CD8-positive, alpha-beta memory T cell (primary cell): ENCODE data around the gene MYO7B. TPM values are rescaled to one million over a fixed set of nuclear protein-coding genes. Genes with fewer than 3 reads are reported as not detected.

Experiments
- CTCF ChIA-PET: fragments of 350-600 bp; sonication (Branson Sonifier 250); formaldehyde crosslinking; loops from one replicate; lab custom pipeline; 2021; ENCODE audit warnings: antibody characterized with exemption; lab: Charles Lee
- POLR2A ChIA-PET: fragments of 350-600 bp; sonication (Branson Sonifier 250); formaldehyde crosslinking; loops from one replicate; lab custom pipeline; 2021; ENCODE audit warnings: antibody characterized with exemption; lab: Charles Lee
- DNase-seq, 5 donors: peaks; one replicate each; pipeline versions ENCODE4 v3.0.0 to v3.0.0-alpha.2; 2020 to 2022; ENCODE audit warnings: mixed read lengths in 1 of 5
- H3K27ac ChIP-seq: one replicate; pipeline ENCODE4 v1.7.0; 2013; ENCODE audit warnings: low read depth, mild to moderate bottlenecking, low read length, moderate library complexity
- H3K27me3 ChIP-seq: 2 replicates; pipeline ENCODE4 v1.7.0; 2013; ENCODE audit warnings: low read length, mild to moderate bottlenecking; ENCODE audit not compliant: insufficient read depth, poor library complexity, severe bottlenecking
- H3K36me3 ChIP-seq: 2 replicates; pipeline ENCODE4 v1.7.0; 2013; ENCODE audit warnings: mild to moderate bottlenecking, low read length, moderate library complexity; ENCODE audit not compliant: insufficient read depth
- H3K4me1 ChIP-seq: 2 replicates; pipeline ENCODE4 v1.7.0; 2013; ENCODE audit warnings: mild to moderate bottlenecking, low read length, moderate library complexity; ENCODE audit not compliant: insufficient read depth
- H3K4me3 ChIP-seq: 2 replicates; pipeline ENCODE4 v1.7.0; 2013; ENCODE audit warnings: mild to moderate bottlenecking, low read length
- H3K9me3 ChIP-seq: 2 replicates; pipeline ENCODE4 v1.7.0; 2013; ENCODE audit warnings: mild to moderate bottlenecking, low read length
- H3K27ac Mint-ChIP-seq, 8 donors: one replicate each; pipeline ENCODE4 v1.8.0; 2020 to 2021; ENCODE audit warnings: mixed read lengths in 8 of 8, mild to moderate bottlenecking in 6 of 8, inconsistent platforms in 3 of 8, moderate library complexity in 3 of 8
- H3K27me3 Mint-ChIP-seq, 2 donors: one replicate each; pipeline ENCODE4 v1.8.0; 2020 to 2021; ENCODE audit warnings: mixed read lengths in 2 of 2, mild to moderate bottlenecking in 1 of 2, moderate library complexity in 1 of 2
- H3K36me3 Mint-ChIP-seq, 3 donors: one replicate each; pipeline ENCODE4 v1.8.0; 2020 to 2021; ENCODE audit warnings: mixed read lengths in 3 of 3, inconsistent platforms in 1 of 3, mild to moderate bottlenecking in 1 of 3
- H3K4me1 Mint-ChIP-seq, 3 donors: one replicate each; pipeline ENCODE4 v1.8.0; 2020 to 2021; ENCODE audit warnings: mixed read lengths in 3 of 3, inconsistent platforms in 1 of 3, mild to moderate bottlenecking in 1 of 3
- H3K4me3 Mint-ChIP-seq, 7 donors: one replicate each; pipeline ENCODE4 v1.8.0; 2020 to 2021; ENCODE audit warnings: mixed read lengths in 7 of 7, mild to moderate bottlenecking in 6 of 7, moderate library complexity in 4 of 7, inconsistent platforms in 2 of 7
- H3K9me3 Mint-ChIP-seq, 5 donors: one replicate each; pipeline ENCODE4 v1.8.0; 2020 to 2022; ENCODE audit warnings: mixed read lengths in 5 of 5, mild to moderate bottlenecking in 3 of 5, moderate library complexity in 2 of 5, inconsistent platforms in 1 of 5
- polyA plus RNA-seq: library from polyadenylated mRNA; unstranded; fragments of 300-500 nt; fragmentation: Illumina TruSeq; gene quantifications from one replicate; pipeline ENCODE4 v1.2.3, GENCODE V29; 2021
- total RNA-seq, 2 experiments: library from RNA; stranded (reverse); gene quantifications; one replicate each; pipeline ENCODE4 v1.2.3, GENCODE V29; 2021

The MYO7B gene
- total and polyA plus RNA-seq, 3 experiments from 2014 or later, result not detected

- no peak for DNase-seq
- Histone ChIP-seq H3K4me3 (no peak overlapping the region), H3K27me3 (peaks cover 3% of the 10 kb centered on the region), H3K9me3 (no peaks in the 10 kb centered on the region), H3K36me3 (no peaks in the 10 kb centered on the region), H3K27ac (no peak overlapping the region), H3K4me1 (peaks cover 7% of the 10 kb centered on the region)
- peak overlapping the region in 1 of 8 donors; percentile 14 for H3K27ac Mint-ChIP-seq
- H3K9me3 Mint-ChIP-seq, result no peaks in the 10 kb centered on the region
- H3K4me3 Mint-ChIP-seq, result no peak overlapping the region
- H3K27me3 Mint-ChIP-seq, result peaks cover 0 to 3% of the 10 kb centered on the region in 2 donors
- no peaks in the 10 kb centered on the region for H3K36me3 Mint-ChIP-seq
- CTCF ChIA-PET, result no interaction called here
- POLR2A ChIA-PET, result no interaction called here
- H3K4me1 Mint-ChIP-seq, result peaks cover 0 to 5% (median 3%) of the 10 kb centered on the region in 3 donors
Measured at GRCh38 chr2:127573298-127573697, 37.8 kb downstream of the MYO7B start.

- Mint-ChIP-seq H3K9me3 (no peaks in the 10 kb centered on the region), H3K27me3 (peaks cover 0 to 2% of the 10 kb centered on the region in 2 donors), H3K27ac (no peak overlapping the region), H3K4me1 (peaks cover 0 to 5% (median 3%) of the 10 kb centered on the region in 3 donors), H3K4me3 (no peak overlapping the region), H3K36me3 (no peaks in the 10 kb centered on the region)
- ChIA-PET POLR2A (no interaction called here), CTCF (no interaction called here)
- Histone ChIP-seq H3K4me1 (peaks cover 7% of the 10 kb centered on the region), H3K9me3 (no peaks in the 10 kb centered on the region), H3K27me3 (peaks cover 3% of the 10 kb centered on the region), H3K4me3 (no peak overlapping the region), H3K27ac (no peak overlapping the region), H3K36me3 (no peaks in the 10 kb centered on the region)
- no peak for DNase-seq
Measured at GRCh38 chr2:127573771-127574170, 38.3 kb downstream of the MYO7B start.

GRCh38 chr2:127574656-127575055 lies 39.2 kb downstream of the MYO7B start:
- Mint-ChIP-seq H3K4me1 (peaks cover 0 to 5% (median 3%) of the 10 kb centered on the region in 3 donors), H3K27ac (peak overlapping the region in 1 of 8 donors; percentile 4), H3K9me3 (no peaks in the 10 kb centered on the region), H3K4me3 (no peak overlapping the region), H3K27me3 (peaks cover 0 to 2% of the 10 kb centered on the region in 2 donors), H3K36me3 (no peaks in the 10 kb centered on the region)
- no peak for DNase-seq
- Histone ChIP-seq H3K4me3 (no peak overlapping the region), H3K9me3 (no peaks in the 10 kb centered on the region), H3K36me3 (no peaks in the 10 kb centered on the region), H3K27ac (no peak overlapping the region), H3K27me3 (peaks cover 3% of the 10 kb centered on the region), H3K4me1 (peaks cover 7% of the 10 kb centered on the region)
- POLR2A ChIA-PET, result no interaction called here
- CTCF ChIA-PET, result interaction anchor here (1.1 kb wide), 1 partner anchor 75 kb away, joined by 3 read pairs; no protein-coding TSS in a partner anchor

GRCh38 chr2:127575185-127575765 lies 39.8 kb downstream of the MYO7B start:
- no peak overlapping the region for H3K27ac ChIP-seq
- no peak for DNase-seq
- Mint-ChIP-seq H3K4me1 (peaks cover 0 to 5% (median 3%) of the 10 kb centered on the region in 3 donors), H3K27me3 (peaks cover 0 to 2% of the 10 kb centered on the region in 2 donors), H3K4me3 (no peak overlapping the region), H3K36me3 (no peaks in the 10 kb centered on the region), H3K9me3 (no peaks in the 10 kb centered on the region), H3K27ac (no peak overlapping the region)
- no peak overlapping the region for H3K4me3 ChIP-seq
- ChIA-PET CTCF (interaction anchor here (1.1 kb wide), 1 partner anchor 74 kb away, joined by 3 read pairs; no protein-coding TSS in a partner anchor), POLR2A (no interaction called here)
- H3K27me3 ChIP-seq, result peaks cover 3% of the 10 kb centered on the region
- H3K36me3 ChIP-seq, result no peaks in the 10 kb centered on the region
- H3K9me3 ChIP-seq, result no peaks in the 10 kb centered on the region
- H3K4me1 ChIP-seq, result peaks cover 7% of the 10 kb centered on the region

- Mint-ChIP-seq H3K36me3 (no peaks in the 10 kb centered on the region), H3K4me3 (no peak overlapping the region), H3K27ac (no peak overlapping the region), H3K4me1 (peaks cover 0 to 5% (median 3%) of the 10 kb centered on the region in 3 donors), H3K27me3 (peaks cover 0 to 2% of the 10 kb centered on the region in 2 donors), H3K9me3 (no peaks in the 10 kb centered on the region)
- Histone ChIP-seq H3K4me3 (no peak overlapping the region), H3K9me3 (no peaks in the 10 kb centered on the region), H3K27ac (no peak overlapping the region), H3K27me3 (peaks cover 3% of the 10 kb centered on the region), H3K36me3 (no peaks in the 10 kb centered on the region), H3K4me1 (peaks cover 7% of the 10 kb centered on the region)
- POLR2A ChIA-PET, result no interaction called here
- DNase-seq, result no peak
- CTCF ChIA-PET, result interaction anchor here (1.1 kb wide), 1 partner anchor 74 kb away, joined by 3 read pairs; no protein-coding TSS in a partner anchor
Measured at GRCh38 chr2:127575941-127576432, 40.5 kb downstream of the MYO7B start.

GRCh38 chr2:127576433-127577207 lies 41.1 kb downstream of the MYO7B start:
- Histone ChIP-seq H3K4me3 (no peak overlapping the region), H3K27me3 (peaks cover 3% of the 10 kb centered on the region), H3K4me1 (peaks cover 7% of the 10 kb centered on the region), H3K36me3 (no peaks in the 10 kb centered on the region), H3K27ac (no peak overlapping the region), H3K9me3 (no peaks in the 10 kb centered on the region)
- H3K4me1 Mint-ChIP-seq, result peaks cover 0 to 5% (median 3%) of the 10 kb centered on the region in 3 donors
- DNase-seq, result no peak
- CTCF ChIA-PET, result no interaction called here
- no peaks in the 10 kb centered on the region for H3K36me3 Mint-ChIP-seq
- no peak overlapping the region for H3K4me3 Mint-ChIP-seq
- POLR2A ChIA-PET, result no interaction called here
- peaks cover 2% of the 10 kb centered on the region in 2 donors for H3K27me3 Mint-ChIP-seq
- no peak overlapping the region for H3K27ac Mint-ChIP-seq
- H3K9me3 Mint-ChIP-seq, result no peaks in the 10 kb centered on the region

- ChIA-PET CTCF (no interaction called here), POLR2A (no interaction called here)
- Histone ChIP-seq H3K9me3 (no peaks in the 10 kb centered on the region), H3K27ac (no peak overlapping the region), H3K4me1 (peaks cover 7% of the 10 kb centered on the region), H3K27me3 (peaks cover 3% of the 10 kb centered on the region), H3K4me3 (no peak overlapping the region), H3K36me3 (no peaks in the 10 kb centered on the region)
- Mint-ChIP-seq H3K9me3 (no peaks in the 10 kb centered on the region), H3K36me3 (no peaks in the 10 kb centered on the region), H3K27ac (no peak overlapping the region), H3K4me1 (peaks cover 0 to 5% (median 3%) of the 10 kb centered on the region in 3 donors), H3K4me3 (no peak overlapping the region), H3K27me3 (peaks cover 2% of the 10 kb centered on the region in 2 donors)
- DNase-seq, result no peak
Measured at GRCh38 chr2:127577208-127577475, 41.7 kb downstream of the MYO7B start.

- Mint-ChIP-seq H3K36me3 (no peaks in the 10 kb centered on the region), H3K4me3 (no peak overlapping the region), H3K9me3 (no peaks in the 10 kb centered on the region), H3K27ac (no peak overlapping the region), H3K4me1 (peaks cover 0 to 5% (median 3%) of the 10 kb centered on the region in 3 donors), H3K27me3 (peaks cover 2% of the 10 kb centered on the region in 2 donors)
- peaks cover 7% of the 10 kb centered on the region for H3K4me1 ChIP-seq
- H3K27me3 ChIP-seq, result peaks cover 3% of the 10 kb centered on the region
- no peaks in the 10 kb centered on the region for H3K9me3 ChIP-seq
- POLR2A ChIA-PET, result no interaction called here
- DNase-seq, result no peak
- H3K27ac ChIP-seq, result no peak overlapping the region
- CTCF ChIA-PET, result no interaction called here
- no peak overlapping the region for H3K4me3 ChIP-seq
- H3K36me3 ChIP-seq, result no peaks in the 10 kb centered on the region
Measured at GRCh38 chr2:127577503-127577902, 42.0 kb downstream of the MYO7B start.
